Right cardiac atrium (tissue), 5 donors: Measurements from ENCODE around the gene ZKSCAN1. TPM values are rescaled to one million over a fixed set of nuclear protein-coding genes. Genes with fewer than 3 reads are reported as not detected.
A peak's percentile ranks its signal among the peaks of the same experiment; 100 is the strongest.

Experiments used
- ATAC-seq, 2 donors: fragments of 200-7000 bp; cut with Tn5 transposase; one replicate each; pipeline versions ENCODE4 v1.8.0 to v1.9.1; 2020; ENCODE audit warnings: moderate library complexity in 2 of 2, mild to moderate bottlenecking in 1 of 2
- DNase-seq, 3 donors: peaks; one replicate each; pipeline ENCODE4 v3.0.0-alpha.2; 2020
- H3K27ac ChIP-seq: one replicate; pipeline ENCODE4 v1.5.1; 2013; ENCODE audit warnings: mild to moderate bottlenecking, low read length, control low read depth, moderate library complexity
- H3K27me3 ChIP-seq: one replicate; pipeline ENCODE4 v1.6.1; 2013; ENCODE audit not compliant: control insufficient read depth, insufficient read depth
- H3K4me1 ChIP-seq: one replicate; pipeline ENCODE4 v1.6.1; 2013; ENCODE audit warnings: low read length; ENCODE audit not compliant: control insufficient read depth, insufficient read depth
- H3K4me3 ChIP-seq: one replicate; pipeline ENCODE4 v1.5.1; 2013; ENCODE audit warnings: low read length, control low read depth
- H3K9me3 ChIP-seq: one replicate; pipeline ENCODE4 v1.6.1; 2013; ENCODE audit warnings: low read length; ENCODE audit not compliant: control insufficient read depth
- WGBS: extraction: QIAGEN DNeasy Blood & Tissue Kit; methylation state at CpG from one replicate; pipeline ENCODE4 v1.1.7; 2013; 5-methylcytosine and 5-hydroxymethylcytosine counted together
- intact Hi-C, 4 donors: fragments of 100-400 bp; cut with DNase I; formaldehyde crosslinking; loops; one replicate each; pipeline versions ENCODE4 v1.11.0 to v1.14.0; 2022 to 2023
- polyA plus RNA-seq: library from polyadenylated mRNA; stranded (reverse); fragments of 200-250 nt; gene quantifications from one replicate; pipeline ENCODE4 v1.2.3, GENCODE V29; 2013
- total RNA-seq, 4 donors: library from RNA; stranded (reverse); fragmentation: NEBNext Ultra II Directional; extraction: Animal tissue kit (Norgen Biotek cat#: 25700); gene quantifications; one replicate each; pipeline ENCODE4 v1.2.1, GENCODE V29; 2021
- donor health status: healthy with polysubstance abuse.
- donor health status: DM: no; HTN: yes; CAD: no.
- donor health status: DM: no; HTN: no; CAD: no.
- donor health status: DM: no; HTN: yes; CAD: no; lungs with severe emphysema.
- donor health status: DM: yes; HTN: yes; CAD: no.

ZKSCAN1 gene
- total and polyA plus RNA-seq, 5 donors, result 9.8 to 52.7 (median 48.5) TPM

DNA sequence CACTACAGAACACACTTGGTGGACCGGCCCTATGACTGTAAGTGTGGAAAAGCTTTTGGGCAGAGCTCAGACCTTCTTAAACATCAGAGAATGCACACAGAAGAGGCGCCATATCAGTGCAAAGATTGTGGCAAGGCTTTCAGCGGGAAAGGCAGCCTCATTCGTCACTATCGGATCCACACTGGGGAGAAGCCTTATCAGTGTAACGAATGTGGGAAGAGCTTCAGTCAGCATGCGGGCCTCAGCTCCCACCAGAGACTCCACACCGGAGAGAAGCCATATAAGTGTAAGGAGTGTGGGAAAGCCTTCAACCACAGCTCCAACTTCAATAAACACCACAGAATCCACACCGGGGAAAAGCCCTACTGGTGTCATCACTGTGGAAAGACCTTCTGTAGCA is 48.8 kb downstream of the ZKSCAN1 start:
- ATAC-seq, result no peak
- intact Hi-C loops, result no loop called here
- no peak overlapping the region for H3K4me3 ChIP-seq
- no peaks in the 10 kb centered on the region for H3K27me3 ChIP-seq
- no peaks in the 10 kb centered on the region for H3K4me1 ChIP-seq
- WGBS, result 68% methylated on average over 9 of the region's 9 CpGs
- no peak for DNase-seq
- no peaks in the 10 kb centered on the region for H3K9me3 ChIP-seq
- no peak overlapping the region for H3K27ac ChIP-seq

DNA sequence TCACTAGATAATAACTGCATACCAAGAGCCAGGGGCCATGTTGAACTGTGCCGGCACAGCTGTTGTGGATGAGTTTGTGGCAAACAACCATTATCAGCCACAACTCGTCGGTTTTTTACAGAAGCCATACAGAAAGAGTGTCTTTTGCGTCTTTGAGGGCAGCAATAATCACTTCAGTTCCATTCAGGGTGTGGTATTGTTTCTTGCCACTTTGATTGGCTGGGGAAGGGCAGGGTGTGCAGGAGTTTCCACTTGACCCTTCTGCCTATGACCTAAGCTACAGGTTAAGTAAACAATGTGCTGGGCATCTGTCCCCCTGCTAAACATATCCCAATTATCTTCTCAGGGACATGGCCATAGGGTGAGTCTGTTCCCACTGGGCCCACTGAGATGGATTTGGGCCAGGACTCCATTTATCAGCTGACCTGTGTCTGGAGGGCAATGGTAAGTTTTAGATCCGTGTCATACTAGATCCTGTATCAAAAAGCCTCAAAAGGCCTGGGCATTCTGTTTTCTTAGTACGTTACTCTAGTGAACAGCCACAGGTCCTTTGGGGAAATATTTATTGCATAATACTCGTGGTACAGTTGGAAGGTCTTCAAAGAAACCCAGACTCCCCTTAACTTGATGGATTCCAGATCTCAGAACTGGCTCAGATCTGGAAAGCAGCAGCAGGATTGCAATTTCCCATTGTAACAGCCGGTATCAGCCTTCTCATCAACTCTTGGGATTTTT is 50.2 kb downstream of the ZKSCAN1 start:
- ATAC-seq (peak; percentile 80 to 89), DNase-seq (no peak)
- no peaks in the 10 kb centered on the region for H3K4me1 ChIP-seq
- intact Hi-C loops, result no loop called here
- H3K9me3 ChIP-seq, result peaks cover under 1% of the 10 kb centered on the region
- no peaks in the 10 kb centered on the region for H3K27me3 ChIP-seq
- 40% methylated on average over 8 of the region's 8 CpGs for WGBS
- H3K4me3 ChIP-seq, result no peak overlapping the region
- H3K27ac ChIP-seq, result peak overlapping the region; percentile 1

DNA sequence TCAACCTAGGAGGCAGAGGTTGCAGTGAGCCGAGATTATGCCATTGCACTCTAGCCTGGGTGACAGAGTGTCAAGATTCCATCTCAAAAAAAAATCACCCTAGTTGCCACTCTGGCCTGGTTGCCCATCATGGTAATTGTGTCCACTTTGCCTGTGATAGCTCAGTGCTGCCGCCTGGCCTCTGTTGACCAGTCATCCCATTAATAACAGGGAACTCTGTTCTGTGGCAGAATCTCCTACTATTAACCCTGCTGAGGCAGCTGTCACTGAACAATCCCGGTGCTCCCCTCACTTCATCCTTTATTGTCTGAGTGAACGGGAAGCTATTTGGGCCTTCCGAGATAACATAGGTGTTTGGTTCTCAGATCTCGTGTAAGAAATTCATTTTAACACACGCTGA is 51.6 kb downstream of the ZKSCAN1 start:
- Histone ChIP-seq H3K4me3 (no peak overlapping the region), H3K27ac (no peak overlapping the region), H3K9me3 (peaks cover 13% of the 10 kb centered on the region), H3K27me3 (no peaks in the 10 kb centered on the region), H3K4me1 (no peaks in the 10 kb centered on the region)
- 74% methylated on average over 7 of the region's 7 CpGs for WGBS
- intact Hi-C loops, result no loop called here
- ATAC-seq (no peak), DNase-seq (no peak)

DNA sequence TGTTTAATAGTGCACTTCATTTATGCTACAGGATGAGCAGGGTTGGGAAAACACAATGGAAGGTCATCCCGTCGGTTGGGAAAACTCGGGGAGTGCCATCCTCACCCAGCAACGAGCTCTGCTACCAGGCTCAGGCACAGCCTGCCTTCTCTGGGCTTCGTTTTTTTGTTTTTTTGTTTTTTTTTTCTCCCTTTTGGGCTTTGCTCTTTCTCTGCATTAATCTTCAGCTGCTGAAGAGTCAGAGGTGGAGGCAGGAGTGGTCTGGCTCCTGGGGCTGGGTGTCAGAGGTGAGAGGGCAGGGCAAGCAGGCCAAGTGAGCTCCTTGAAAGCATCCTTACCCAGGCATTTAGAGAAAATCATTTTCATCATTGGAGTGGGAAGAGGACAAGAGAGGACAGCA is 54.6 kb downstream of the ZKSCAN1 start:
- DNase-seq (no peak), ATAC-seq (no peak)
- intact Hi-C loops, result no loop called here
- no peaks in the 10 kb centered on the region for H3K4me1 ChIP-seq
- WGBS, result 96% methylated on average over 5 of the region's 5 CpGs
- no peak overlapping the region for H3K27ac ChIP-seq
- H3K27me3 ChIP-seq, result no peaks in the 10 kb centered on the region
- H3K4me3 ChIP-seq, result no peak overlapping the region
- H3K9me3 ChIP-seq, result peaks cover 19% of the 10 kb centered on the region

DNA sequence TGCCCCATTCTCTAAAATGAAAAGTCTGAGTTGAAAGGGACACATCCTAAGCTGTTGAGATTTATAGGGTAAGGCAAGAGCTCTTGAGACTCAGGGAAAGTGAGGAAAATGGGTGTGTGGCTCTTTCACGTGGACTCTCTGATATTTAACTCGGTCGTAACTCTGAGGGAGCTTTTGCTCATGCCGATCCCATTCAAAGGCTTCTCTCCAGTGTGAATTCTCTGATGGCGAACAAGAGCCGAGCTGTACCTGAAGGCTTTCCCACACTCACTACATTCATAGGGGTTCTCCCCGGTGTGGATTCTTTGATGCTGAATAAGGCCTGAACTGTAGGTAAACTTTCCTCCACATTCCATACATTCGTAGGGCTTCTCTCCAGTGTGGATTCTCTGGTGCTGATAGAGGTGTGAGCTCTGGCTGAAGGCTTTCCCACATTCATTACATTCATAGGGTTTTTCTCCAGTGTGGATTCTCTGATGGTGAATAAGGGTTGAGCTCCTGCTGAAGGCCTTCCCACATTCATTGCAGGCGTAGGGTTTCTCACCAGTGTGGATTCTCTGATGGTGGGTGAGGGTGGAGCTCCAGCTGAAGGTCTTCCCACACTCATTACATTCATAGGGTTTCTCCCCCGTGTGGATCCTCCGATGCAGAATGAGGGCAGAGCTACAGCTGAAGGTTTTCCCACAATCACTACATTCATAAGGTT is 55.8 kb downstream of the ZKSCAN1 start:
- intact Hi-C loops, result no loop called here
- Histone ChIP-seq H3K4me3 (no peak overlapping the region), H3K9me3 (peaks cover 19% of the 10 kb centered on the region), H3K27ac (no peak overlapping the region), H3K4me1 (no peaks in the 10 kb centered on the region), H3K27me3 (no peaks in the 10 kb centered on the region)
- DNase-seq (no peak), ATAC-seq (no peak)
- 98% methylated on average over 11 of the region's 11 CpGs for WGBS

DNA sequence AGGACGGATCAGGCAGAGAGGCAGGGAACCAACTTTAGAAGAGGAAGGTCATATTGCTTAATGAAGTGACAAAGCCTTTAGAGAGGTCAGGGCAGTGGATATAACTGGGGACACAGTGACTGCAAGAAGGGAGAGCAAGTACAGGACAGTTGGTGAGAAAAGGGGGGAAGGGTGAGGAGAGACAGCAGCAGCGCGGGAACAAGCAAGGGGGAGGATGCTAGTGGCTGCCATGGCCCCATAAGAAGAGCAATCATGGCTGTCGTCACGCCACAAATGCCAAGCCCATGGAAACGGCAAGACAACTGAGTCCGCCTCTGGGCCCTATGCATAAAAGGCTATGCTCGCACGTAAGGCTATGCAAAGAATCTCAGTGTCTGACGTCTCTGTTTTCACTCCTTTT is 57.1 kb downstream of the ZKSCAN1 start:
- H3K27me3 ChIP-seq, result no peaks in the 10 kb centered on the region
- no peak overlapping the region for H3K27ac ChIP-seq
- DNase-seq (no peak), ATAC-seq (no peak)
- WGBS, result 97% methylated on average over 10 of the region's 10 CpGs
- peaks cover 19% of the 10 kb centered on the region for H3K9me3 ChIP-seq
- intact Hi-C loops, result no loop called here
- H3K4me1 ChIP-seq, result no peaks in the 10 kb centered on the region
- H3K4me3 ChIP-seq, result no peak overlapping the region

DNA sequence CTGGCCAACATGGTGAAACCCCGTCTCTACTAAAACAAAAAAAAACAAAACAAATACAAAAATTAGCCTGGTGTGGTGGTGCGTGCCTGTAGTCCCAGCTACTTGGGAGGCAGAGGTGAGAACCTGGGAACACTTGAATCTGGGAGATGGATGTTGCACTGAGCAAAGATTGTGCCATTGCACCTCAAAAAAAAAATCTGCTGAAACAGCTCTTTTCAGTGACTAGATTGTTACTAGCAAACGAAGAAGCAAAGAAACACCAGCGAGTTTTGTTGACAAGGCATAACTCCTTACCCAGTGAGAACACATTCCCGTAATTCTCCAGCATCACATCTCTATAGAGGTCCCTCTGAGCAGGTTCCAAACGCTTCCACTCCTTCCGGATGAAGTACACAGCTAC is 59.4 kb downstream of the ZKSCAN1 start:
- peaks cover 19% of the 10 kb centered on the region for H3K9me3 ChIP-seq
- ATAC-seq (no peak), DNase-seq (no peak)
- intact Hi-C loops, result no loop called here
- no peak overlapping the region for H3K4me3 ChIP-seq
- no peaks in the 10 kb centered on the region for H3K27me3 ChIP-seq
- no peak overlapping the region for H3K27ac ChIP-seq
- 95% methylated on average over 7 of the region's 7 CpGs for WGBS
- no peaks in the 10 kb centered on the region for H3K4me1 ChIP-seq

DNA sequence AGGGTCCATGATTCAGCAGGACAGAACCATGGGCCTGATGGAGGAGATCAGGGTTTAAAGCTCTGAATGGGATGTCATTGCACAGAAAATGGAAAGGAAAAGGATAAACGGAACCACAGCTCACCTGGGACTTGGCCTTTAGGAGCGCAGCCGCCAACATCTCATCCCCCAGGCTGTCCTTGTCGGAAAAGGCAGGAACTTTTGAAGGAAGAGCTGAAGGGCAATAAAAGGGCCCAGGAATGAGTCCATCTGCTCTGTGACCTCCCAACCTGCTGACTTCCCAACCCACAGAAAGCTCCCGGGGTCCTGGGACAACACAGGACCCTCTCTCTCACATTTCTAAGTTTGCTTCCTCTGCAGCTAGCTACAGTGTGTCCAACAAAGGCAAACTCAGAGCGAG is 60.0 kb downstream of the ZKSCAN1 start:
- no peak for ATAC-seq
- no peaks in the 10 kb centered on the region for H3K27me3 ChIP-seq
- peaks cover 19% of the 10 kb centered on the region for H3K9me3 ChIP-seq
- H3K4me3 ChIP-seq, result no peak overlapping the region
- DNase-seq, result no peak
- no peak overlapping the region for H3K27ac ChIP-seq
- 94% methylated on average over 6 of the region's 6 CpGs for WGBS
- intact Hi-C loops, result no loop called here
- H3K4me1 ChIP-seq, result peaks cover 3% of the 10 kb centered on the region

DNA sequence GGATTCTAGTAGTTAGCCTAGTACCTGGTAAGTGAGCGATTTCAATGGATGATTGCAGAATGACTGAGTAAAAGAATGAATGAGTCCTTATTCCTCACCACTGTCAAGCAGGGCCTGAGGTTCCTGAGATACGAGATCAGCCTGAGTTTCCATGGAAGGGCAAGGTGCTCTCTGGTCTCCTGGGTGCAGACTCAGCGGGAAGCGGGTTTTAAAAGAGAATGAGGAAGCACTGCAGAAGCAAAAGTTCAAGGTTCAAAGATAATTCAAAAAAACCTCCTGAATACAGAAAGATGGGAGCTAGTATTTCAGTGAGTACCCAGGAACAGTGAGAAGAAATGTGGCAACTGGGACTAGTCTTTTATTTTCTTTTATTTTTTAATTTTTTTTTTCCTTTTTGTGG is 61.8 kb downstream of the ZKSCAN1 start:
- Histone ChIP-seq H3K4me3 (no peak overlapping the region), H3K4me1 (peaks cover 3% of the 10 kb centered on the region), H3K9me3 (peaks cover 4% of the 10 kb centered on the region), H3K27me3 (no peaks in the 10 kb centered on the region), H3K27ac (no peak overlapping the region)
- 92% methylated on average over 4 of the region's 4 CpGs for whole genome bisulfite sequencing
- DNase-seq (no peak), ATAC-seq (no peak)
- intact Hi-C loops, result no loop called here

DNA sequence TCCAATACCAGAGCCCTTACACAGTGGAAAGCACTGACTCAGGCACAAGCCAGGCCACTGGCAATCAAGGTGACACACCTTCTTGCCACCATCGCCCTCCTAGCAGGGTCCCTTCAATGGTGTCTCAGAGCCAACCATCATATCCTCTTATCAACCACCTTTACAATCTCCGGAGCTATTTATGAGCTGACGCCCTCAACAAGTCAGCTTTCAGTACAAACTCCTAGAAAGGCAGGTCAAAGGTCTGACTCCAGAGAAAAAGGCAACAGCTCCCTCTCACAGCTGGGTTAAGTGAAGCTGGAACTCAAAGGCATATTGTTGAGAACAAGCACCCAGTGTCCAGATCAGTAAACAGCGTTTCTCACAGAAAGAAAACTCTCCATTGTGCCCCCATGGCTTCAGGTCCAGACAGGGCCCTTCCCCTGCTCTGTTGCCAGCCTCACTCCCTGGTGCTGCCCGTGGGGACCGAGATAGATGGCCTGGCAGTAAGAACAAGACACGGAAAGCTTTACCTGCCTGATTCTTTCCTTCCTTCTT is 63.7 kb downstream of the ZKSCAN1 start:
- DNase-seq, result no peak
- Histone ChIP-seq H3K9me3 (no peaks in the 10 kb centered on the region), H3K4me3 (no peak overlapping the region), H3K4me1 (peaks cover 3% of the 10 kb centered on the region), H3K27ac (no peak overlapping the region), H3K27me3 (no peaks in the 10 kb centered on the region)
- ATAC-seq, result no peak
- intact Hi-C loops, result no loop called here
- WGBS, result 65% methylated on average over 7 of the region's 7 CpGs

DNA sequence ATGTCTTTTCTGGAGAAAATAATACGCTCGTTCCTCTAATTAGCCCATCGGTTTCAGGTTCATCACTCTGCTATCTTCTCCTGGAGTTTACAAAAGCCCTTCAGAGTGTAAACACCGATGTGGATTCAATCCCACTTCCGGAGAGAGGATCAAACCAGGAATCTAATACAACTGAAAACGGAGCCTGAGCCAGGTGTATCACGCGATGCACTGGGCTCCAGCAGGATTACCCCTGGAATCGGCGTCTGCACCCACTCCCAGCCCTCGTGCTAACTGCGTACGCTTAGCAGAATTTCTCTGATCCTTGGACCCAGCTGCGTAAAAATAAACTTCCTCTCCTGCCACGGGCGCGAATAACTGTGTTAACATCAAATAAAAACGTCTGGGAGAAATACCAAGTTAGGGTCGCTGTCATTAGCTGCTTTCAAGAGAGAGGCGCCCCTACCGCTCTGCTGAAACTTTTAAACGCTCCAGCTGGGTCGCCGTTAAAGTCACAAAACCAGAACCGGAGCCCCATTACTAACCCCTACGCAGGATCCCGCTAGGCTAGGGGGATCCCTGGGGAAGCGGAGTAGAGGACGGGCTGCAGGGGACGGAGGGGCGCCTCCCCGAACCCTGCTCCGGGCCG is 65.6 kb downstream of the ZKSCAN1 start:
- Histone ChIP-seq H3K27me3 (no peaks in the 10 kb centered on the region), H3K9me3 (no peaks in the 10 kb centered on the region), H3K4me1 (peaks cover 3% of the 10 kb centered on the region), H3K4me3 (peak overlapping the region; percentile 76), H3K27ac (peak overlapping the region; percentile 60)
- DNase-seq (no peak), ATAC-seq (peak in 1 of 2 donors; percentile 44)
- under 1% methylated on average over 34 of the region's 34 CpGs for WGBS
- intact Hi-C loops, result loop anchor here in 2 of 4 donors (10.0 kb wide), 1 partner anchor 86 kb away; no protein-coding TSS in a partner anchor
